Stimulated activated CD8-positive, alpha-beta memory T cell treated with anti-CD3 and anti-CD28 coated beads, Interleukin-7, amount 100 ng/mL, for 24 hours (primary cell): ENCODE results near the gene PTH2.
A peak's percentile ranks its signal among the peaks of the same experiment; 100 is the strongest.
"Not testable (repeated sequence)": the region's sequence is repeated elsewhere in the genome, so short reads cannot be mapped to it uniquely, and the experiment has no call there.

Experiments used
- DNase-seq: peaks from one replicate; pipeline ENCODE4 v3.0.0-alpha.2; 2020; ENCODE audit warnings: low read depth

The PTH2 gene

DNA sequence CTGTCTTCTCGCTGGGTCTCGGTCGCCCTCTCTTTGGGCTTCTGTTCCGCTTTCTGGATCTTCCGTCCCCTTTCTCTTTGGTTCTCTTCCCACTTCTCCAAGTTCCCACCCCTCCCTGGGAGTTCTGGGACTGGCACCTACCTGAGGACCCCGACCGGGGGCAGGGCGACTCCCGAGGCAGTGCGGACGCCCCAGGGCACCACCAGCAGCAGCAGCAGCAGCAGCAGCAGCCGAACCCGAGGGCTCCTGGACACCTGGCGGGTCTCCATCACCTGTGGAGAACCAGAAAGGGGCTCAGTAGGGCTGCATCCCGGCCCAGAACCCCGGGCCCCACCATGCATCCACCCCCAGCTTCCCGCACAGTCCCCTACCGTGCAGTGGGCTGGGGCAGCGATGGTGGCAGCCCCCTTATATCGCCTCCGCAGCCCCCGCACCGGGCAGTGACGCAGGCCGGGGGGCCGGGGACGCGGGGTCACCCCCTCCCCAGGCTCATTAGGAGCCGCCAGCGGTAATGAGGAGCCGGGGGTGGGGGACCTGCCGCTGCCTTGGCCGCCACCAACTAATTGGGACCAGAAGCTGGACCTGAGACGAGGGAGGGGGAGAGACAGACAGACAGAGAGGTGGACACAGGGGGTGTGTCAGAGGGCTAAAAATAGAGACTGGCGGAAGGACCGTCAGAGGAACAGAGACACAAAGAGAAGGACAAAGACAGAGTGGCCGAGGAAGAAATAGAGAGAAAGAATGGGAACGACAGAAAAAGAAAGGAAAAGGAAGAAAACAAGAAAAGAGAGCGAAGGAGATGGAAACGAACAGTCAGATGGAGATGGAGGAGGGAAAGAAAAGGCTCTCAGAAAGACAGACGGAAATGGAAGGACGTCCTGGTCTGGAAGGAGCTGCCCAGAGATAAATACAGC, at the start of gene PTH2:
Gene PTH2 (minus strand): TSS at position 371 of the 914 bp plus-strand sequence. CDS start 102 bp downstream, at position 269.
- no peak for DNase-seq

DNA sequence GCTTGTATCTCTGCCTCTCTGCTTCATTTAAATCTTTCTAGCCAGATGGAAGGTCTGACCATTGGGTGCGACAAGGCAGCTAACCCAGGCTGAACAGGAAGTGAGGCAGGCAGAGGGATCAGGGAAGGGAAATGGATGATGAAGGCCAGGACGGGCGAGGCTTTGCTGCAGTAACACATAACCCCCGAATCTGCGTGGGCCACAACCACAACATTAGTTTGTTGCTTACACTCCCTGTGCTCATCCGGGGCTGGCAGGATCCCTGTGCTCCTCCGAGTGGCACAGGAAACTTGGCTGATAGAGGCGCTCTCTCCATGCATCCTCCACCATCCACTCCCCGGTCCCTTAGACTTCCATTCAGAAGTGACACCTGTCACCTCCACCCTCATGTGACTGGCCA, 49.7 kb upstream of the PTH2 start:
- no peak for DNase-seq

DNA sequence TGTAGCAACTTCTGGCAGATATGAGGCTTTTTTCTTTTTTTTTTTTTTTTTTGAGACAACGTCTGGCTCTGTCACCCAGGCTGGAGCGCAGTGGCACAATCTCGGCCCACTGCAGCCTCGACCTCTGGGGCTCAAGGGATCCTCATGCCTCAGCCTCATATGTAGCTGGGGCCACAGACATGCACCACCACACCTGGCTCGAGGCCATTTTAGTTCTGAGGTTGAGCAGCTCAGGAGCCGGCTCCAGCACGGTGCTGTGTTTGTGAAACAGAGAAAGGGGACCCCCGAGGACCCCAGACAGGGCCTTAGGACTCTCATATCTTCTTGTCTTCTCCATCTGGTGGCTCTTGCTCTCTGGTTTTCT, 47.4 kb upstream of the PTH2 start:
- DNase-seq = no peak

DNA sequence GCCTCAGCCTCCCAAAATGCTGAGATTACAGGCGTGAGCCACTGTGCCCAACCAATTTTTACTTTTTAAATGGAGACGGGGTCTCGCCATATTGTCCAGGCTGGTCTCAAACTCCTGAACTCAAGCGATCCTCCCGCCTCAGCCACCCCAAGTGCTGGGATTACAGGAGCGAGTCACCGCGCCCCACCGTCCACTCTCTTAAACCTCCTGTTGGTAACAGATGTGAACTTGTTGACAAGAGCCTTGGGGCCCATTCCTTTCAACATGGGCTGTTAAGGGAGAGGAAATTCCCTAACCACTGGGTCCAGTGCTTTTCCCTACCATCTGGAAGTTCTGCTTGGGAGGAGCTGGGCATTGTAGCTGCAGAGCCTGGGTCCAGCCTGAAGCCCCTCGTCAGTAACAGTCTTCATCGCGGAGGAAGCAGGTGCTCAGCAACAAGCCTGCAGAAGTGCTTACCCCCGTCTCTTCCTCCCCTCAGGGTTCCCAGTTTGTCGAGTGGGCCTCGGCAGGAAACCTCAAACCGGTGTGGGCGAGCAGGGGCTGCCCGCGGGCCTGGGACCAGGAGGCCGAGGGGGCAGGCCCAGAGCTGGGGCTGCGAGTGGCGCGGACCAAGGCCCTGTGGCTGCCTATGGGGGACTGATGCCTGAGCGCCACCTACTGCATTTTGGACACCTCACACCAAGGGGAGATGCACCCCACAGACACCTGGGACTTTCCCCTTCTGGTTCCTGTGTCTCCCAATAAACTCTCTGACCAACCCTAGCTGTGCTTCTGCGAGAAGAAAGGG, 46.8 kb upstream of the PTH2 start:
- DNase-seq = no peak

- no peak for DNase-seq
Measured at GRCh38 chr19:49468746-49469447, 45.7 kb upstream of the PTH2 start.

GRCh38 chr19:49468199-49468598, 45.0 kb upstream of the PTH2 start:
- DNase-seq = no peak

- no peak for DNase-seq
Measured at GRCh38 chr19:49465371-49465770, 42.1 kb upstream of the PTH2 start.

DNA sequence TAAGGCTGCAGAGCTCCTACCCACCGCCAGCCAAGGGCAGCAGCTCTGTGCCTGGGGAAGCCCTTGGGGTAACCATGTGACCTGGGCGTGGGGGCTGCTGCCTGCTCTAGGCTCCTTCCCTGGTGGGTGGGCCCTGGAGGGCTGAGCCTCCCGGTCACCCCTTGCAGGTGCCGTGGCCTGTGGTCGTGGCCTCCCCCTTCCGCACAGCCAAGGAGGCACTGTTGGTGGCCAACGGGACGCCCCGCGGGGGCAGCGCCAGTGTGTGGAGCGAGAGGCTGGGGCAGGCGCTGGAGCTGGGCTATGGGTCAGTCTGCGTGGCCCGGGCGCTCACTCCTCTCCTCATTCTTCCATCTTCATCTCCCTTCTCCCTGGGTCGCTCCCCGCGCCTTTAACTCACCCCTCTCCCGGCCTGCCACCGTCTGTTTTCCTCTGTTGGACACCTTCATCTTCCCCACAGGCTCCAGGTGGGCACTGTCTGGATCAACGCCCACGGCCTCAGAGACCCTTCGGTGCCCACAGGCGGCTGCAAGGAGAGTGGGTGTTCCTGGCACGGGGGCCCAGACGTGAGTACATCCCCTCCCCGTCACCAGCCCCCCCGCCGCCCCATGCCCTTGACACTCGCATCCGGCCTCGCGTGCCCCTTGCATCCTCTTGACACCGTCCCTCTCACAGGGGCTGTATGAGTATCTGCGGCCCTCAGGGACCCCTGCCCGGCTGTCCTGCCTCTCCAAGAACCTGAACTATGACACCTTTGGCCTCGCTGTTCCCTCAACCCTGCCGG, 40.9 kb upstream of the PTH2 start:
- DNase-seq = no peak

DNA sequence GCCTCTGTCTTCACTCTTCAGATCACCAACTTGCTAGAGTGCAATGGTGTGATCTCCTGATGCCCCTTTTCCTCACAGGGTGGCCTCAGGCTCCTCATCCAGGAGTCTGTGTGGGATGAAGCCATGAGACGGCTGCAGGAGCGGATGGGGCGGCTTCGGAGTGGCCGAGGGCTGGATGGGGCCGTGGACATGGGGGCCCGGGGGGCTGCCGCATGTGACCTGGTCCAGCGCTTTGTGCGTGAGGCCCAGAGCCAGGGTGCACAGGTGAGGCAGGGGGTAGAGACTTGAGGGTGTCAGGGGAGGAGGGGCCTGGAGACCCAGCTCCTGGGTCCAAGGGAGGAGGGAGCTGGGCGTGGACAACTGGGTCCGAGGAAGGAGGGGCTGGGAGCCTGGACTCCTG, 39.3 kb upstream of the PTH2 start:
- DNase-seq = no peak

DNA sequence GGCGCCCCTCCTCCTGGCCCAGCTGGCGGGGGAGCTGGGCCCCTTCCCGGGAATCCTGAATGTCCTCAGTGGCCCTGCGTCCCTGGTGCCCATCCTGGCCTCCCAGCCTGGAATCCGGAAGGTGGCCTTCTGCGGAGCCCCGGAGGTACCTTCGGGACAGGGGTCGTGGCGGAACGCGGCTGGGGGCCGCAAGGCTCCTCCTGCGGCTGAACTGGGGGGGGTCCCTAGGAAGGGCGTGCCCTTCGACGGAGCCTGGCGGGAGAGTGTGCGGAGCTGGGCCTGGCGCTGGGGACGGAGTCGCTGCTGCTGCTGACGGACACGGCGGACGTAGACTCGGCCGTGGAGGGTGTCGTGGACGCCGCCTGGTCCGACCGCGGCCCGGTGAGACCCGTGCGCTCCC, 38.4 kb upstream of the PTH2 start:
- DNase-seq = no peak

GRCh38 chr19:49461130-49461529, 37.9 kb upstream of the PTH2 start:
- not testable (repeated sequence) for DNase-seq

DNA sequence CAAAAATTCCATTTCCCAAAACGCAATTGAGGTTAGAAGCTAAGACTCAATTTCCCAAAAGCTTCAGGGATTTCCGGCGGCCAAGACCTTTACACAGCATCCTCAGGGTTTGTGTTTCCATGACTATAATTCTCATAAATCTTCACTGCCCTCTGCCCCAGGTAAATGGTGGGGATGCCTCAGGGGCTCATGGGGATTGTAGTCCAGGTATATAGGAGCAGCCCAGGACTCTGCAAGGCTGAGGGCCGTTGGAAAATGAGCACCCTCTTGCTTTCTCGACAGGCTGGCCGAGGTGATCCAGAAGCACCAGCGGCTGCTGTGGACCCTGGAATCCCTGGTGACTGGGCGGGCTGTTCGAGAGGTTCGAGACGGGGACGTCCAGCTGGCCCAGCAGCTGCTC, 36.1 kb upstream of the PTH2 start:
- DNase-seq = no peak

DNA sequence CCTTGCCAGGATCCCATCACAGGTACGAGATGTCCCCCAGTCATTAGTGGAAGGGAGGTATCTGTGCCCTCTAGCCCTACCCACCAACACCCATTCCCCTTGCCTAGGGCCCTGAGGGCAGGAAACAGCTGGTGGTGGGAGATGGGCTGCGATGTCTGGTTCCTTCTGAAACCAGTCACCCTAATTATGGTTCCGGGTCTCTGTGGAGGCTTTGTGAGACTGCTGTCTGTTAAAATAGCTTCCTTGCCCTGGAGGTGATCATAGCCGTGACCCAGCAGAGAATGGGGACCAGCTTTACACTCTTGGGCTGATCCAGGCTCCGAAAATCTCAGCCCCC, 35.3 kb upstream of the PTH2 start:
- no peak for DNase-seq

DNA sequence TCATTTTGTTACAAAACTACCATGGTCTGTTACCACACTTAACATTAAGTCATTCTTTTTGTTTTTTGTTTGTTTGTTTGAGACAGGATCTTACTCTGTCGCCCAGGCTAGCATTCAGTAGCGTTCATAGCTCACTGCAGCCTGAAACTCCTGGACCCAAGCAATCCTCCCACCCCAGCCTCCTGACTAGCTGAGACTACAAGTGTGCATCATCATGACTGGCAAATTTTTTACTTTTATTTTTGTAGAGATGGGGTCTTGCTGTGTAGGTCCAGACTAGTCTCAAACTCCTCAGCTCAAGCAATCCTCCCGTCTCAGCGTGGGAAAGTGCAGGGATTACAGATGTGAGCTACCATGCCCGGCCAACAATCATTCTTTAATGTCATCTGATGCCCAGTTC, 33.1 kb upstream of the PTH2 start:
- DNase-seq = no peak

DNA sequence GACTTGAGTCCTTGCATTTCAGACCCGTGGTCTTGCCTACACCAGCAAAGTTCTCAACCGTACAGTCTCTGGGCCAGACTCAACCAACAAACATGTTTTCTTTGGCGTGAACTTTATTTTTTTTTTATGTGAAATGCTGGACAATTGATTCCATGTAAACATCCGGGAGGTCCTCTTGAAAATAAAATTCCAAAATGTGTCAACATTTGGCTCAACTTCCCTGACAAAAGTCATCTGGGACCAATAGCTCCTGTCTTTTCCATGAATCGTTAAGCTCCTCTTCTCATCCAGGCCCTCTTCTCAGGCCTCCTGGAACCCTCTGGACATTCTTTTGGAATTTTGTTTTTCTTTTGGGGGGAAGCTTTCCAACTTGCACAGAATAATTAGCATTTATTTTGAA, 32.5 kb upstream of the PTH2 start:
- no peak for DNase-seq

- no peak for DNase-seq
Measured at GRCh38 chr19:49453757-49454240, 30.6 kb upstream of the PTH2 start.

DNA sequence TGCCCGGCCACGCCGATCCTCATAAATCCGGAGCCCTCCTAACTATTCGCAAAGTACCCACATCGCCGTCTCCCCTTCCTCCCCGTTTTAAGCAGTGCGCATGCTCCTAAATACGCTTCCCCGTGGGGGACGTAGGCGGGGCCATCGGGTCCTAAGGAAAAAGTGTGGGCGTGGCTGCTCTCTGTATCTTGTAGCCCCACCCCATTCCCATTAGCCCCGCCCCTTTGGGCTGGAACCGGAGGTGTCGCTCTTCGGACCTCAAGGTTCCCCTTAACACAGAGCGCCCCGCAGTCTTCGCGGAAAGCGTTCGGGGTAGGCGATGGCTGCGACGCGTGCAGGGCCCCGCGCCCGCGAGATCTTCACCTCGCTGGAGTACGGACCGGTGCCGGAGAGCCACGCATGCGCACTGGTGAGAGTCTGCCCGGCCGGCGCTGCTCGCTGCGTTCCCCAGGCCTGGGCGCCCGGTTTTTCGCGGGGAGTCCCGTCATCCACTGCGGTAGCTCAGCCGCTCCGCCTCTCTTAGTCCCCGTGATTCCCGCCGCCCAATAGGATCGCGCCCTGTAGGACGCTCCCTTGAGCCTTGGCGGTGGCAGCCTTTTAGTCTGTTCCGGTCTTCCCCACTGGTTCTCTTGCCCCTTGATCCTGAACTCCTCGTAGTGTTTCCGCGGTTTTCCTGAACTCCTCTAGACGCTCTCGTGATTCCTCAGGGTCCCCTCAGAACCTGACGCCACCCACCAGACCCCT, 29.9 kb upstream of the PTH2 start, which contains the start of gene ALDH16A1:
Gene ALDH16A1 (plus strand): TSS at position 213 of the 744 bp plus-strand sequence. CDS start 107 bp downstream, at position 320.
- peak; percentile 93 for DNase-seq

DNA sequence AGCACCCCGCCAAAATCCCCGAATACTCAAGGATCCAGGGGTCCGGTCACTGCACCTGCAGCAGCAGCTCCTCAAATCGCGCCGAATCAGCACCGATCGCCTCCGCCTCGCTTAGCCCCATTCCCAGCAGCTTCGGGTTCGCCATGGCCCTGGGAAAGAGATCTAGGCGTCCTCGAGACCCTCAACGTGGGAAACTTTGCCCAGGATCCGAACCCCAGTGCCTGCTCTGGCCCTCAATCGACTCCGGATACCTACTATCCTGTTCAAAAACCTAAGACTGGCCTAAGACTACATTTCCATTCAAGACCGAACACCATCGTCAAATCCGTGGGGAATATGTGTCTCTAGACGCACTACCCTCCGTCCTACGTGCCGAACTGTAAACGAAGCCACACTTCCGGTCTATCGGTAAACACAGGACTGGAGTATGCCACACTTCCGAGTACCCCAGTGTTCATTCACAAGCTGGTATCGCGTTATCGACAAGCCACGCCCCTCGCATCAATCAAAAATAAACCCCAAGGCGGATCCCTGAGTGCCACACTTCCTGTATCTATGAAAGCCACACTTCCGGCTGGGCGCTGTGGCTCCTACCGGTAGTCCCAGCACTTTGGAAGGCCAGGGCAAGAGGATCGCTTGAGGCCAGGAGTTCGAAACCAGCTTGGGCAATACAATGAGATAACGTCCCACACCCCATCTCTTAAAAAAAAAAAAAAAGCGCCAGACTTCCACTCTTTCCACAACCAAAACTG, 28.4 kb upstream of the PTH2 start, which contains the start of gene PIH1D1:
Gene PIH1D1 (minus strand): TSS at position 385 of the 752 bp plus-strand sequence. CDS start 240 bp downstream, at position 145.
- DNase-seq = peak; percentile 88

GRCh38 chr19:49450405-49450804, 27.2 kb upstream of the PTH2 start:
- DNase-seq = no peak

DNA sequence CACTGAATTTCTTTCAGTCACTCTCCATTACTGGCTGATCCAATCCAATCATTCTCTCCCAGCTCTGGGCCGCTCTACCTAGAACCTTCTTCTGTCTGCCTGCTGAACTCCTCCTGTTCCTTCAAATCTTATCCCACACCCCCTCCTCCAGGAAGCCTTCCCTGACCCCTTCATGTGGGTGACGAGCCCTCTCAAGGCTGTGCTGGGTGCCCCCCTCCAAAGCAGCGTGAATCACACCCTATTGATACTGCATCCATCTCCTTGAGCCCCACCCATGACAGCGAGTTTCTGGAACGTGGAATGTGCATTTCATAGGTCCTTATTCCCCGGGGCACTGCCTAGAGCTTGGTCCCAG, 25.2 kb upstream of the PTH2 start:
- DNase-seq = no peak
